ENCODE data around the gene LENEP.
"Not testable (repeated sequence)": the region's sequence is repeated elsewhere in the genome, so short reads cannot be mapped to it uniquely, and the experiment has no call there.

LENEP gene

DNA sequence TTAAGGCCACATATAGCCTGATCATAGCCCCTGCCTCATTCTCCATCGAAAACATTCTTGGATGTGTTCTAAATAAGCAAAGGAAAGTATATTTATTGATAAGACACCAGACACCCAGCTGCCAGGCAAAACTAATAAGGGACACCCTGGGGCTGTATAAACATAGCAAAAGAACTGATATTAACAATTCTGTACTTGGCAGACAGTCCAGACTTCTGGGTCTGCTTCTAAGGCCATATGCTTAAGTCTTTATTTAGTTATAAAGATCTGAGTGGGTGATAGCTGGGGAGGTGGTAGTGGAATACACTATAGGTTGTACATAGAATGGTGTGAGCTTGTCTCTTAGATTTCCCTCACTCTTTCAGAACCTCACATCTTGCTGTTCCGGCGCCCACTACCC is 15.0 kb upstream of the LENEP start:
- no peak overlapping the region for H3K4me3 ChIP-seq
- no peak for DNase-seq (ENCODE audit: low spot score)
- H3K27ac ChIP-seq: no peak overlapping the region
- TF ChIP-seq, protein P1, sequence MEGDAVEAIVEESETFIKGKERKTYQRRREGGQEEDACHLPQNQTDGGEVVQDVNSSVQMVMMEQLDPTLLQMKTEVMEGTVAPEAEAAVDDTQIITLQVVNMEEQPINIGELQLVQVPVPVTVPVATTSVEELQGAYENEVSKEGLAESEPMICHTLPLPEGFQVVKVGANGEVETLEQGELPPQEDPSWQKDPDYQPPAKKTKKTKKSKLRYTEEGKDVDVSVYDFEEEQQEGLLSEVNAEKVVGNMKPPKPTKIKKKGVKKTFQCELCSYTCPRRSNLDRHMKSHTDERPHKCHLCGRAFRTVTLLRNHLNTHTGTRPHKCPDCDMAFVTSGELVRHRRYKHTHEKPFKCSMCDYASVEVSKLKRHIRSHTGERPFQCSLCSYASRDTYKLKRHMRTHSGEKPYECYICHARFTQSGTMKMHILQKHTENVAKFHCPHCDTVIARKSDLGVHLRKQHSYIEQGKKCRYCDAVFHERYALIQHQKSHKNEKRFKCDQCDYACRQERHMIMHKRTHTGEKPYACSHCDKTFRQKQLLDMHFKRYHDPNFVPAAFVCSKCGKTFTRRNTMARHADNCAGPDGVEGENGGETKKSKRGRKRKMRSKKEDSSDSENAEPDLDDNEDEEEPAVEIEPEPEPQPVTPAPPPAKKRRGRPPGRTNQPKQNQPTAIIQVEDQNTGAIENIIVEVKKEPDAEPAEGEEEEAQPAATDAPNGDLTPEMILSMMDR (IDR thresholded peaks at IDR 0.05): no peak

DNA sequence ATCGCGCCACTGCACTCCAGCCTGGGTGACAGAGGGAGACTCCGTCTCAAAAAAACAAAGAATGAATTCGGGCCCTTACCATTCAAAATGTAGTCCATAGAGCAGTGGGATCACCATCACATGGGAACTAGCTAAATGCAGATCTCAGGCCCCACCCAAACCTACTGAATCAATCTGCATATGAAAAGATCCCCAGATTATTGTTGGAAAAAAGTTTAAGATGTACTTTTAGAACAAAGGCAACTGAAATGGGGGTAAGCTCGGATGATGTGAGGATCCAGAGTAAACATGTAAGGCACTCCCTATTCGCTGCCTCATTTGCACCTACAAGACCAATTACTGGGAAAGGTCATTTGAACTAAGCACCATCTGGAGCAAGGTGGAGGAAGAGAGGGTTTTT is 11.0 kb upstream of the LENEP start:
- peak overlapping the region; percentile 63 for H3K4me3 ChIP-seq
- no peak overlapping the region for H3K27ac ChIP-seq

DNA sequence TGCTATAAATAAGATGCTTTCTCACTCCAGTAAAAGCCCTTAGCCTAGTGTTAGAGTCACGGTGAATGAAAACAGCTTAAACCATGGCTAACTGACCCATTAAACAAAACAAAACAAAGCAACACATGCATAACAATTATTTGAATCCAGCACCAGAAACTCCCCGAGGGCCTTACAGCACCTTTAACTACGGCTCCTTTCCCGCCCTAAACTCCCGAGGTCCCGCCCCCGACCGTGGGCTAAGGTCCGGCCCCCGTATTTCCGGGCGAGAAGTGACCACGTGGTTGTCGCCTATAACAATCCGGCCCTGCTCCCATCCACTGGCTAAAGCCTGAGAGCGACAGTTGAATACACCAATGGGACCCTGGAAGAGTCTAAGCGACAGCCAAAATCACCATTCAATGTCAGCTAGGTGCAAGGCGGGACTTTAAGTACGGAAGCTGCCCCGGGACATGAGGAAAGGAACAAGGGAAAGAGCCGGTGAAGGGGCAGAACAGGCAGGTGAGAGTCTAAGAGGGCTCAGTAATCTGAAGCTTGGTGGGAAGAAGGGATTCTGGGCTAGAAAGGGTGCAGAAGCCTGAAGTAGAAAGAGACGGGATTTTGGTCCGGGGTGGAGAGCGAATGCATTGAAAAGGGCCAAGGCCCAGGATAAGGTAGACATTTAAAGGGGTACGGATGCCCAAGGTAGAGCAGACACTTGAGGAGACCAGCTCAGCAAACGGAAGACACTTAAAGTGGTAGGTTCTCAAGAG is 10.3 kb upstream of the LENEP start, which contains the start of gene FLAD1:
FLAD1 (plus strand) TSS at position 448 of the 752 bp plus-strand sequence. CDS start 351 bp downstream, outside the sequence.
- peak within 1 kb of the TSS; percentile 63 for H3K4me3 ChIP-seq
- TF ChIP-seq, protein P1 (IDR thresholded peaks at IDR 0.05): no peak
- DNase-seq (ENCODE audit: low spot score): peak; percentile 97
- peak within 1 kb of the TSS; percentile 24 to 62 for H3K27ac ChIP-seq

More for the DNA sequence above, 11.0 kb upstream of the LENEP start:
- no peak for DNase-seq (ENCODE audit: low spot score)
- TF ChIP-seq, protein P1 (IDR thresholded peaks at IDR 0.05): no peak

DNA sequence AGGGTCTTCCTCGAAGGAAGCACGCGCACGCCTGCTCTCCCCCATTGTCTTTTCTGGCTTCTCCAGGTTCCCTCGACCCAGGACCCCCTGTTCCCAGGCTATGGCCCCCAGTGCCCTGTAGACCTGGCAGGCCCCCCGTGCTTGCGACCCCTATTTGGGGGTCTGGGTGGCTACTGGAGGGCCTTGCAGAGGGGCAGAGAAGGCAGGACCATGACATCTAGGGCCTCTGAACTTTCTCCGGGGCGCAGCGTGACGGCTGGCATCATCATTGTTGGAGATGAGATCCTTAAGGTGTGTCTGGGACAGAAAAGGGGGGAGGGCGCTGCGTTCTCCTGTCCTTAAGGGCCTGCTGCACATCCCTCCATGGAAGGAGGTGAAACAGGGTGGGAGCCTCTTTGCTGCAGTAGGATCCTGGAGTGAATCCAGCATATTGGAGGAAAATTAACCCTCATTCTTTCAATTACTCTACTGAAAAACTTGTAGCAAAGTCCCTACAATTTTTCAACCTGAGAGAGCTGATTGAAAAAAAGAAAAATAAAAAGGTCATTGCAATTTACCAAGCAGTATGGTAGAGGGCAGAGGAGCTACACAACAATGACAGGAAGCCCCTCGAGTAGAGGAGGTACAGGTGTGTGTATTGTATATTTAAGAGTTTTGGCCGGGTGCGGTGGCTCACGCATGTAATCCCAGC is 9.5 kb upstream of the LENEP start:
- no peak for DNase-seq (ENCODE audit: low spot score)
- Histone ChIP-seq H3K27ac (peak overlapping the region; percentile 24 to 50), H3K4me3 (peak overlapping the region; percentile 63)
- TF ChIP-seq, protein P1 (IDR thresholded peaks at IDR 0.05): no peak

DNA sequence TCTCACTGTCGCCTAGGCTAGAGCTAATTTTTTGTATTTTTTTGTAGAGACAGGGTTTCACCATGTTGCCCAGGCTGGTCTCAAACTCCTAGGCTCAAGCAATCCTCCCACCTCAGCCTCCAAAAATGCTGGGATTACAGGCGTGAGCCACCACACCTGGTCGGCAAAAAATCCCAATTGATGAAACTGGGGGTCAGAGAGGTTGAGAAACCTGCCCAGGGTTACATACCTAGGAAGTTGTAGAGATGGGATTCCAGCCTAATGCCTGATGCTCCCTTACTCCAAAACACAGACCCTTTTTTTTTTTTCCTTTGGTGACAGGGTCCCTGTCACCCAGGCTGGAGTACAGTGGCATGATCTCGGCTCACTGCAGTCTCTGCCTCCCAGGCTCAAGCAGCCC is 6.7 kb upstream of the LENEP start:
- DNase-seq (ENCODE audit: low spot score); H3K4me3 ChIP-seq; H3K27ac ChIP-seq: not testable (repeated sequence)

DNA sequence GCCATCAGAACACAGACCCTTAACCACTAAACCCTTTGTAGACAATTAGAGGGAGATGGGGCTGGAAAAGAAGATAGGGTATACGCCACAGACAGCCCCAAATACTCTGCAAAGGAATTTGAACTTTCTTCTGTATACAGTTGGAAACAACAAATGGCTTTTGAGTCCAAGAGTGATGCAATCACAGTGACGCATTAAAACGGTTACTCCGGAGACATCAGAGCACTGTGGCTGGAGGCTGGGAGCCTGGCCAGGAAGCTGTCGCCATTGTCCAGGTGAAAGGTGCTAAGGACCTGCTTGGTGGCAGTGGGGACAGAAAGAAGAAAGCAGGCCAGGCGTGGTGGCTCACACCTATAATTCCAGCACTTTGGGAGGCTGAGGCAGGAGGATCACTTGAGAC is 6.1 kb upstream of the LENEP start:
- no peak for DNase-seq (ENCODE audit: low spot score)
- Histone ChIP-seq H3K4me3 (no peak overlapping the region), H3K27ac (no peak overlapping the region)
- TF ChIP-seq, protein P1 (IDR thresholded peaks at IDR 0.05): no peak

DNA sequence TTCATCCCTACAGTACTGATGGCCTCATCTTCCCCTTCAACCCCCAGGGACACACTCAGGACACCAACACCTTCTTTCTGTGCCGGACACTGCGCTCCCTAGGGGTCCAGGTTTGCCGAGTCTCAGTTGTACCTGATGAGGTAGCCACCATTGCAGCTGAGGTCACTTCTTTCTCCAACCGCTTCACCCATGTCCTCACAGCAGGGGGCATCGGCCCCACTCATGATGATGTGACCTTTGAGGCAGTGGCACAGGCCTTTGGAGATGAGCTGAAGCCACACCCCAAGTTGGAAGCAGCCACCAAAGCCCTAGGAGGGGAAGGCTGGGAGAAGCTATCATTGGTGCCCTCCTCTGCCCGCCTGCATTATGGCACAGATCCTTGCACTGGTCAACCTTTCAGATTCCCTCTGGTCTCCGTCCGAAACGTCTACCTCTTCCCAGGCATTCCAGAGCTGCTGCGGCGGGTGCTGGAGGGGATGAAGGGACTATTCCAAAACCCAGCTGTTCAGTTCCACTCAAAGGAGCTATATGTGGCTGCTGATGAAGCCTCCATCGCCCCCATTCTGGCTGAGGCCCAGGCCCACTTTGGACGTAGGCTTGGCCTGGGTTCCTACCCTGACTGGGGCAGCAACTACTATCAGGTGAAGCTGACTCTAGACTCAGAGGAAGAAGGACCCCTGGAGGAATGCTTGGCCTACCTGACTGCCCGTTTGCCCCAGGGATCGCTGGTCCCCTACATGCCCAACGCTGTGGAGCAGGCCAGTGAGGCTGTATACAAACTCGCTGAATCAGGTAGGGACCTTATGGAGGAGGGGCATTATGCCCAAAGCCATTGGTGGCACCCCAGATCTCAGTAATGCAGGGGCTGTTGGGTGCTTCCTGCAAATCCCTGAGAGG is 5.1 kb upstream of the LENEP start:
- no peak overlapping the region for H3K4me3 ChIP-seq
- DNase-seq (ENCODE audit: low spot score): no peak
- TF ChIP-seq, protein P1 (IDR thresholded peaks at IDR 0.05): no peak
- no peak overlapping the region for H3K27ac ChIP-seq
